Measurements from ENCODE around the gene AIF1L. TPM values are rescaled to one million over a fixed set of nuclear protein-coding genes. Genes with fewer than 3 reads are reported as not detected.

The AIF1L gene
- total and polyA plus RNA-seq, 2 donors (not counting 1 experiment from before 2014, with no cell fraction given): 2.3 to 3.3 TPM

DNA sequence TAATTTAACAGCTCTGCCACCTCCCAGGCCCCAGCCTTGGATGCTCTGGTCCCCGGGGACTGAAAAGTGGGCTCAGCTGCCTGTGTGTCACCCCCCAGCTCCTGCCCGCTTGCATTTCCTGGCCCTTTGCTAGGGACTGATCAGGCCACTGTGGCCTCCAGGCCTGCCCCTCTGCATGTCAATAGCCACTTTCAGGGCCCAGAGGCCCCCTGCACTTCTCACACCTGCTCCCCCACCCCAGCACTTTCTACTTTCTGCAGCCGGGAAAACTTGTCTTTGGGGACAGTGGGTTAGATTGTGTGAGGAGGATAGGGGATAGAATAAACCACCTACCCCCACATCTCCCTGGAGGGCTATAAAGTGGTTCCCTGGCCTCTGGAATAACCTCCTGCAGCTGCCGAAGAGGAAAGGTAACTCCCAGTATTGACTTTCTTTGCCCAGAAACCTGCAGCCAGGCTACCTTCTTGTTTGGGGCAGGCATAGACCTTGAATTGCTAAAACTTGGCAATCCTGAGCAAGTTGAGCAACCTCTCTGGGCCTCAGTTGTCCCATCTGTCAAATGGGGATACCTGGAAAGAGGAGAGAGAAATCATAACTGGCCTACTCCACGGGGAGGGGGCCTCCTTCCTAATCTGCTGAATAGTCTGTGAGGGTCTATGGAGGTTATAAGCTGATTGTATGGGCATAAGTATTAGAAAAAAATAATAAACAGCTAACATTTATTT, 7.8 kb downstream of the AIF1L start:
- TF ChIP-seq, protein P1, sequence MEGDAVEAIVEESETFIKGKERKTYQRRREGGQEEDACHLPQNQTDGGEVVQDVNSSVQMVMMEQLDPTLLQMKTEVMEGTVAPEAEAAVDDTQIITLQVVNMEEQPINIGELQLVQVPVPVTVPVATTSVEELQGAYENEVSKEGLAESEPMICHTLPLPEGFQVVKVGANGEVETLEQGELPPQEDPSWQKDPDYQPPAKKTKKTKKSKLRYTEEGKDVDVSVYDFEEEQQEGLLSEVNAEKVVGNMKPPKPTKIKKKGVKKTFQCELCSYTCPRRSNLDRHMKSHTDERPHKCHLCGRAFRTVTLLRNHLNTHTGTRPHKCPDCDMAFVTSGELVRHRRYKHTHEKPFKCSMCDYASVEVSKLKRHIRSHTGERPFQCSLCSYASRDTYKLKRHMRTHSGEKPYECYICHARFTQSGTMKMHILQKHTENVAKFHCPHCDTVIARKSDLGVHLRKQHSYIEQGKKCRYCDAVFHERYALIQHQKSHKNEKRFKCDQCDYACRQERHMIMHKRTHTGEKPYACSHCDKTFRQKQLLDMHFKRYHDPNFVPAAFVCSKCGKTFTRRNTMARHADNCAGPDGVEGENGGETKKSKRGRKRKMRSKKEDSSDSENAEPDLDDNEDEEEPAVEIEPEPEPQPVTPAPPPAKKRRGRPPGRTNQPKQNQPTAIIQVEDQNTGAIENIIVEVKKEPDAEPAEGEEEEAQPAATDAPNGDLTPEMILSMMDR (conservative IDR thresholded peaks at IDR 0.05 in 1 of 2, IDR thresholded peaks at IDR 0.05 in 1 of 2; ENCODE audit: low read depth in 1 of 2, low read length in 2 of 2): no peak
- TF ChIP-seq EZH2 (IDR thresholded peaks at IDR 0.05; ENCODE audit: low read length, missing control alignments): no peak
- Histone ChIP-seq H3K4me2 (ENCODE audit: extremely low read depth, insufficient read depth, low read length) (no peak overlapping the region), H3K36me3 (ENCODE audit: control insufficient read depth, insufficient read depth, low read length) (no peaks in the 10 kb centered on the region), H3K4me3 (replicated peaks in 1 of 4; ENCODE audit: control extremely low read depth in 1 of 4, insufficient read depth in 1 of 4, low read depth in 3 of 4, low read length in 4 of 4) (no peak overlapping the region), H3K79me2 (ENCODE audit: control insufficient read depth, insufficient read depth, low read length) (no peaks in the 10 kb centered on the region), H2AFZ (ENCODE audit: low read length) (no peak overlapping the region), H3K27me3 (ENCODE audit: control insufficient read depth, insufficient read depth, low read length) (peaks cover 2% of the 10 kb centered on the region), H3K4me1 (ENCODE audit: control insufficient read depth, extremely low read depth, insufficient read depth, low read length) (no peaks in the 10 kb centered on the region), H3K9ac (ENCODE audit: insufficient read depth, low read length) (no peak overlapping the region), H4K20me1 (ENCODE audit: control insufficient read depth, extremely low read depth, insufficient read depth, low read length) (no peaks in the 10 kb centered on the region), H3K9me3 (ENCODE audit: control insufficient read depth, insufficient read depth, low read depth, low read length) (no peaks in the 10 kb centered on the region), H3K27ac (ENCODE audit: insufficient read depth, low read length) (no peak overlapping the region)
- no peak for DNase-seq (ENCODE audit: low read depth in 2 of 2)

DNA sequence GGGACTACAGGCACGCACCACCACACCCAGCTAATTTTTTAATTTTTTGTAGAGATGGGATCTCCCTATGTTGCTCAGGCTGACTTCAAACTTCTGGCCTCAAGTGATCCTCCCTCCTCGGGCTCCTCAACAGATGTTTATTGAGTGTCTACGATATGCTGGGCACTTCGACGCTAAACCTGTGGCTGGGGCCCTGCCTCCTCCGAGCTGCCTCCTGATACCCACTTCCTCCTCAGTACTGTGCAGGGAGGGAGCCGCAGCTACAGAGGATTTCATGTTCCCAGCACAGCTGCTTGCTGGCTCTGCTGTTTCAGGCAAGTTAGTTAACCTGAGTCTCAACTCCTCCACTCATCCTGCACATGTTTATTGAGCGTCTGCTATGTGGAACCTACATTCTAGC, 9.6 kb downstream of the AIF1L start:
- no peak overlapping the region for H3K27ac ChIP-seq (ENCODE audit: insufficient read depth, low read length)
- no peak overlapping the region for H3K9ac ChIP-seq (ENCODE audit: insufficient read depth, low read length)
- no peaks in the 10 kb centered on the region for H3K9me3 ChIP-seq (ENCODE audit: control insufficient read depth, insufficient read depth, low read depth, low read length)
- TF ChIP-seq, protein P1 (conservative IDR thresholded peaks at IDR 0.05 in 1 of 2, IDR thresholded peaks at IDR 0.05 in 1 of 2; ENCODE audit: low read depth in 1 of 2, low read length in 2 of 2): no peak
- TF ChIP-seq EZH2 (IDR thresholded peaks at IDR 0.05; ENCODE audit: low read length, missing control alignments): no peak
- H3K79me2 ChIP-seq (ENCODE audit: control insufficient read depth, insufficient read depth, low read length): no peaks in the 10 kb centered on the region
- no peaks in the 10 kb centered on the region for H3K36me3 ChIP-seq (ENCODE audit: control insufficient read depth, insufficient read depth, low read length)
- no peak overlapping the region for H3K4me2 ChIP-seq (ENCODE audit: extremely low read depth, insufficient read depth, low read length)
- DNase-seq (ENCODE audit: low read depth in 2 of 2): no peak
- H3K4me1 ChIP-seq (ENCODE audit: control insufficient read depth, extremely low read depth, insufficient read depth, low read length): no peaks in the 10 kb centered on the region
- H3K27me3 ChIP-seq (ENCODE audit: control insufficient read depth, insufficient read depth, low read length): peaks cover 2% of the 10 kb centered on the region
- H4K20me1 ChIP-seq (ENCODE audit: control insufficient read depth, extremely low read depth, insufficient read depth, low read length): no peaks in the 10 kb centered on the region
- H2AFZ ChIP-seq (ENCODE audit: low read length): no peak overlapping the region
- H3K4me3 ChIP-seq (replicated peaks in 1 of 4; ENCODE audit: control extremely low read depth in 1 of 4, insufficient read depth in 1 of 4, low read depth in 3 of 4, low read length in 4 of 4): no peak overlapping the region

DNA sequence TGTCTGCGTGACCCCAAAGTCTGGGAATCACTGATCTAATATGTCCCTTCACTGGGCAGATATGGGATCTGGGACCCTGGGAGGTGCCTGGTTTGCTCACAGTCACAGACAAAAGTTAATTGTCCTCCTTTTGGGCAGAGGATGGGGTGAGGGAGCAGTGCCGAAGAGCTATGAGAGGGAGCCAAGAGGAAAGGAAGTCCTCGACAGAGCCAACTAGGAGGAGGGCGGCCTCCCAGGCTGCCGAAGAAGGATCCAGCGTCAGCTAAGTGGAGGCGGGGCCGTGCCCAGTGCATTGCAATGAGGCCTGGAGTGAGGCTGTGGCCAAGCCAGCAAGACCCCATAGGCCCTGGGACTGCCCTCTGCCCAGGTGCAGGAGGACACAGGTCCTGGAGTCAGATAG, 11.4 kb downstream of the AIF1L start:
- no peak overlapping the region for H3K4me2 ChIP-seq (ENCODE audit: extremely low read depth, insufficient read depth, low read length)
- H3K27me3 ChIP-seq (ENCODE audit: control insufficient read depth, insufficient read depth, low read length): peaks cover 2% of the 10 kb centered on the region
- H2AFZ ChIP-seq (ENCODE audit: low read length): no peak overlapping the region
- no peak overlapping the region for H3K9ac ChIP-seq (ENCODE audit: insufficient read depth, low read length)
- no peak overlapping the region for H3K27ac ChIP-seq (ENCODE audit: insufficient read depth, low read length)
- no peaks in the 10 kb centered on the region for H3K36me3 ChIP-seq (ENCODE audit: control insufficient read depth, insufficient read depth, low read length)
- H3K79me2 ChIP-seq (ENCODE audit: control insufficient read depth, insufficient read depth, low read length): no peaks in the 10 kb centered on the region
- H3K4me3 ChIP-seq (replicated peaks in 1 of 4; ENCODE audit: control extremely low read depth in 1 of 4, insufficient read depth in 1 of 4, low read depth in 3 of 4, low read length in 4 of 4): no peak overlapping the region
- H3K4me1 ChIP-seq (ENCODE audit: control insufficient read depth, extremely low read depth, insufficient read depth, low read length): no peaks in the 10 kb centered on the region
- no peaks in the 10 kb centered on the region for H3K9me3 ChIP-seq (ENCODE audit: control insufficient read depth, insufficient read depth, low read depth, low read length)
- H4K20me1 ChIP-seq (ENCODE audit: control insufficient read depth, extremely low read depth, insufficient read depth, low read length): no peaks in the 10 kb centered on the region
- DNase-seq (ENCODE audit: low read depth in 2 of 2): no peak
- TF ChIP-seq, protein P1 (conservative IDR thresholded peaks at IDR 0.05 in 1 of 2, IDR thresholded peaks at IDR 0.05 in 1 of 2; ENCODE audit: low read depth in 1 of 2, low read length in 2 of 2): no peak
- TF ChIP-seq EZH2 (IDR thresholded peaks at IDR 0.05; ENCODE audit: low read length, missing control alignments): no peak

Data from fibroblast of lung (primary cell).